ENCODE data around the gene LRMDA. TPM values are rescaled to one million over a fixed set of nuclear protein-coding genes. Genes with fewer than 3 reads are reported as not detected.
"Not testable (repeated sequence)": the region's sequence is repeated elsewhere in the genome, so short reads cannot be mapped to it uniquely, and the experiment has no call there.

Gene LRMDA
- polyA plus RNA-seq, 1 donor (not counting 4 experiments of a cell fraction or from before 2014, with no cell fraction given), result not detected

DNA sequence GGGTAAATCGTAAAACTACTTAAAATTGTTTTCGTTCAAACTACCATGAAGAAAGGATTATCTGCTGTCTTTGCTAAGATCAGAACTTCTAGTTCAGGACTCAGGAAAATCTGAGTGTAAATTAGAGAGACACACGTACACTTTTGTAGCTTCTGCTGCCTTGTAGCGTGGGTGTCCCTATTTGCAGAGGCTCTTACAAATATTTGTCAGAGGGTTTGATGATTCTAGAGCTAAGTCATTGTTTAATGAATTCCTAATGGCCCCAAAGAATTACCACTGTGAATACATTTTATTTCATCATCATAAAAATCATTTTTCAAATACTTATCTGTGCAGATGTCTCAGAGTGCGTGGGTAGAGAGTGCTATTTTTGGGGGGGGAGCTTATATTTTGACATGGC, 314.9 kb downstream of the LRMDA start:
- Histone ChIP-seq H3K4me3 (ENCODE audit: control insufficient read depth in 2 of 3, extremely low read depth in 1 of 3, insufficient read depth in 2 of 3, low read depth in 1 of 3, low read length in 3 of 3) (no peak overlapping the region), H3K27ac (ENCODE audit: control insufficient read depth, insufficient read depth, low read length) (no peak overlapping the region), H3K79me2 (ENCODE audit: control insufficient read depth, insufficient read depth, low read length) (no peaks in the 10 kb centered on the region), H4K20me1 (ENCODE audit: control insufficient read depth, extremely low read depth, insufficient read depth, low read length) (no peaks in the 10 kb centered on the region), H2AFZ (ENCODE audit: control insufficient read depth, low read length) (no peak overlapping the region), H3K4me2 (ENCODE audit: control insufficient read depth, extremely low read depth, insufficient read depth, low read depth, low read length) (no peak overlapping the region), H3K4me1 (ENCODE audit: control insufficient read depth, extremely low read depth, insufficient read depth, low read length) (no peaks in the 10 kb centered on the region), H3K9ac (ENCODE audit: control insufficient read depth, extremely low read depth, insufficient read depth, low read length) (no peak overlapping the region), H3K9me1 (ENCODE audit: control insufficient read depth, extremely low read depth, insufficient read depth, low read length) (no peaks in the 10 kb centered on the region), H3K36me3 (ENCODE audit: control insufficient read depth in 2 of 2, extremely low read depth in 1 of 2, insufficient read depth in 2 of 2, low read length in 2 of 2) (no peaks in the 10 kb centered on the region), H3K9me3 (ENCODE audit: control insufficient read depth, low read depth, low read length) (no peaks in the 10 kb centered on the region), H3K27me3 (ENCODE audit: control insufficient read depth, extremely low read depth, insufficient read depth, low read length) (no peaks in the 10 kb centered on the region)
- TF ChIP-seq EZH2 (IDR thresholded peaks at IDR 0.05; ENCODE audit: low read length), result no peak
- TF ChIP-seq, protein P1, sequence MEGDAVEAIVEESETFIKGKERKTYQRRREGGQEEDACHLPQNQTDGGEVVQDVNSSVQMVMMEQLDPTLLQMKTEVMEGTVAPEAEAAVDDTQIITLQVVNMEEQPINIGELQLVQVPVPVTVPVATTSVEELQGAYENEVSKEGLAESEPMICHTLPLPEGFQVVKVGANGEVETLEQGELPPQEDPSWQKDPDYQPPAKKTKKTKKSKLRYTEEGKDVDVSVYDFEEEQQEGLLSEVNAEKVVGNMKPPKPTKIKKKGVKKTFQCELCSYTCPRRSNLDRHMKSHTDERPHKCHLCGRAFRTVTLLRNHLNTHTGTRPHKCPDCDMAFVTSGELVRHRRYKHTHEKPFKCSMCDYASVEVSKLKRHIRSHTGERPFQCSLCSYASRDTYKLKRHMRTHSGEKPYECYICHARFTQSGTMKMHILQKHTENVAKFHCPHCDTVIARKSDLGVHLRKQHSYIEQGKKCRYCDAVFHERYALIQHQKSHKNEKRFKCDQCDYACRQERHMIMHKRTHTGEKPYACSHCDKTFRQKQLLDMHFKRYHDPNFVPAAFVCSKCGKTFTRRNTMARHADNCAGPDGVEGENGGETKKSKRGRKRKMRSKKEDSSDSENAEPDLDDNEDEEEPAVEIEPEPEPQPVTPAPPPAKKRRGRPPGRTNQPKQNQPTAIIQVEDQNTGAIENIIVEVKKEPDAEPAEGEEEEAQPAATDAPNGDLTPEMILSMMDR (optimal IDR thresholded peaks at IDR 0.05 in 1 of 3, IDR thresholded peaks at IDR 0.05 in 1 of 3, conservative IDR thresholded peaks at IDR 0.05 in 1 of 3; ENCODE audit: extremely low read depth in 1 of 3, insufficient read depth in 2 of 3, low read length in 3 of 3), result no peak
- DNase-seq (ENCODE audit: low read depth, low spot score) (no peak), FAIRE-seq (no peak)
- dilution Hi-C loops (cut with MboI; ENCODE audit: extremely low pct_ligation_motif_present, low sequenced_read_pairs), result no loop called here

DNA sequence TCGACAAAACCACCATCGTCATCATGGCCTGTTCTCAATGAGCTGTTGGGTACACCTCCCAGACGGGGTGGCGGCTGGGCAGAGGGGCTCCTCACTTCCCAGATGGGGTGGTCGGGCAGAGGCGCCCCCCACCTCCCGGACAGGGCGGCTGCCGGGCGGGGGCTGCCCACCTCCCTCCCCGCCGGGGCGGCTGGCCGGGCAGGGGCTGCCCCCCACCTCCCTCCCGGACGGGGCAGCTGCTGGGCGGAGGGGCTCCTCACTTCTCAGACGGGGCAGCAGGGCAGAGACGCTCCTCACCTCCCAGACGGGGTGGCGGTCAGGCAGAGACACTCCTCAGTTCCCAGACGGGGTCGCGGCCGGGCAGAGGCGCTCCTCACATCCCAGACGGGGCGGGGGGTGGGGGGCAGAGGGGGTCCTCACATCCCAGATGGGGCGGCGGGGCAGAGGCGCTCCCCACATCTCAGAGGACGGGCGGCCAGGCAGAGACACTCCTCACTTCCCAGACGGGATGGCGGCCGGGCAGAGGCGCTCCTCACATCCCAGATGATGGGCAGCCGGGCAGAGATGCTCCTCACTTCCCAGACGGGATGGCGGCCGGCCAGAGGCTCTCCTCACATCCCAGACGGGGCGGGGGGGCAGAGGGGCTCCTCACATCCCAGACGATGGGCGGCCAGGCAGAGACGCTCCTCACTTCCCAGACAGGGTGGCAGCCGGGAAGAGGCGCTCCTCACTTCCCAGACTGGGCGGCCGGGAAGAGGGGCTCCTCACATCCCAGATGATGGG, 318.9 kb downstream of the LRMDA start:
- H4K20me1 ChIP-seq (ENCODE audit: control insufficient read depth, extremely low read depth, insufficient read depth, low read length); dilution Hi-C loops (cut with MboI; ENCODE audit: extremely low pct_ligation_motif_present, low sequenced_read_pairs); FAIRE-seq; H3K4me1 ChIP-seq (ENCODE audit: control insufficient read depth, extremely low read depth, insufficient read depth, low read length); H3K9me1 ChIP-seq (ENCODE audit: control insufficient read depth, extremely low read depth, insufficient read depth, low read length); H3K27ac ChIP-seq (ENCODE audit: control insufficient read depth, insufficient read depth, low read length); H3K27me3 ChIP-seq (ENCODE audit: control insufficient read depth, extremely low read depth, insufficient read depth, low read length); H3K79me2 ChIP-seq (ENCODE audit: control insufficient read depth, insufficient read depth, low read length); H3K4me3 ChIP-seq (ENCODE audit: control insufficient read depth in 2 of 3, extremely low read depth in 1 of 3, insufficient read depth in 2 of 3, low read depth in 1 of 3, low read length in 3 of 3); H3K4me2 ChIP-seq (ENCODE audit: control insufficient read depth, extremely low read depth, insufficient read depth, low read depth, low read length); H3K9ac ChIP-seq (ENCODE audit: control insufficient read depth, extremely low read depth, insufficient read depth, low read length); H3K9me3 ChIP-seq (ENCODE audit: control insufficient read depth, low read depth, low read length); H3K36me3 ChIP-seq (ENCODE audit: control insufficient read depth in 2 of 2, extremely low read depth in 1 of 2, insufficient read depth in 2 of 2, low read length in 2 of 2); DNase-seq (ENCODE audit: low read depth, low spot score); H2AFZ ChIP-seq (ENCODE audit: control insufficient read depth, low read length): not testable (repeated sequence)

DNA sequence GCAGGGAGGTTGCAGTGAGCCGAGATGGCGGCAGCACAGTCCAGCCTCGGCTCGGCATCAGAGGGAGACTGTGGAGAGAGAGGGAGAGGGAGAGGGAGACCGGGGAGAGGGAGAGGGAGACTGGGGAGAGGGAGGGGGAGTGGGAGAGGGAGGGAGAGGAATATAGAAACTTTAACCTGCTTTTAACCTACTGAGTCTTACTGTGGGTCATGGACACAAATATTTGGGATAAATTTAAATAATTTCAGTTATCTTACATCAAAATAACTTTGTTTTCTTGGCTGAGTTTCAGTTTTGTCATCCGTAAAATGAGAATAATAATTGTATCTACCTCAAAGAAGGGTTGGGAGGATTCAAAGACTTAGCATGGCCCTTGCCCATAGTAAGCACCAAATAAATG, 319.8 kb downstream of the LRMDA start:
- no peak overlapping the region for H3K9ac ChIP-seq (ENCODE audit: control insufficient read depth, extremely low read depth, insufficient read depth, low read length)
- H3K4me1 ChIP-seq (ENCODE audit: control insufficient read depth, extremely low read depth, insufficient read depth, low read length), result no peaks in the 10 kb centered on the region
- H3K9me3 ChIP-seq (ENCODE audit: control insufficient read depth, low read depth, low read length), result no peaks in the 10 kb centered on the region
- H2AFZ ChIP-seq (ENCODE audit: control insufficient read depth, low read length), result no peak overlapping the region
- no peak overlapping the region for H3K27ac ChIP-seq (ENCODE audit: control insufficient read depth, insufficient read depth, low read length)
- H3K4me2 ChIP-seq (ENCODE audit: control insufficient read depth, extremely low read depth, insufficient read depth, low read depth, low read length), result no peak overlapping the region
- no peaks in the 10 kb centered on the region for H3K36me3 ChIP-seq (ENCODE audit: control insufficient read depth in 2 of 2, extremely low read depth in 1 of 2, insufficient read depth in 2 of 2, low read length in 2 of 2)
- FAIRE-seq (no peak), DNase-seq (ENCODE audit: low read depth, low spot score) (no peak)
- TF ChIP-seq EZH2 (IDR thresholded peaks at IDR 0.05; ENCODE audit: low read length), result no peak
- TF ChIP-seq, protein P1 (optimal IDR thresholded peaks at IDR 0.05 in 1 of 3, IDR thresholded peaks at IDR 0.05 in 1 of 3, conservative IDR thresholded peaks at IDR 0.05 in 1 of 3; ENCODE audit: extremely low read depth in 1 of 3, insufficient read depth in 2 of 3, low read length in 3 of 3), result no peak
- no peak overlapping the region for H3K4me3 ChIP-seq (ENCODE audit: control insufficient read depth in 2 of 3, extremely low read depth in 1 of 3, insufficient read depth in 2 of 3, low read depth in 1 of 3, low read length in 3 of 3)
- H3K27me3 ChIP-seq (ENCODE audit: control insufficient read depth, extremely low read depth, insufficient read depth, low read length), result no peaks in the 10 kb centered on the region
- H3K79me2 ChIP-seq (ENCODE audit: control insufficient read depth, insufficient read depth, low read length), result no peaks in the 10 kb centered on the region
- H3K9me1 ChIP-seq (ENCODE audit: control insufficient read depth, extremely low read depth, insufficient read depth, low read length), result no peaks in the 10 kb centered on the region
- dilution Hi-C loops (cut with MboI; ENCODE audit: extremely low pct_ligation_motif_present, low sequenced_read_pairs), result no loop called here
- H4K20me1 ChIP-seq (ENCODE audit: control insufficient read depth, extremely low read depth, insufficient read depth, low read length), result no peaks in the 10 kb centered on the region

All from keratinocyte (primary cell).